Epithelial cell of esophagus (primary cell): ENCODE results near the gene SLC35F4.

Experiments used
- DNase-seq: peaks from one replicate; pipeline ENCODE4 v3.0.0; 2010; ENCODE audit warnings: low read depth
- H3K4me3 ChIP-seq: 2 replicates; pipeline ENCODE4 v1.5.1; 2011; ENCODE audit warnings: mild to moderate bottlenecking, low read length, control low read depth
- TF ChIP-seq, protein P1 (sequence below): IDR thresholded peaks from 2 replicates; pipeline ENCODE4 v1.5.1; 2011; ENCODE audit warnings: low read depth, mild to moderate bottlenecking, low read length, control low read depth, inconsistent platforms; ENCODE audit not compliant: insufficient read depth; ENCODE audit errors: missing control alignments

The SLC35F4 gene

DNA sequence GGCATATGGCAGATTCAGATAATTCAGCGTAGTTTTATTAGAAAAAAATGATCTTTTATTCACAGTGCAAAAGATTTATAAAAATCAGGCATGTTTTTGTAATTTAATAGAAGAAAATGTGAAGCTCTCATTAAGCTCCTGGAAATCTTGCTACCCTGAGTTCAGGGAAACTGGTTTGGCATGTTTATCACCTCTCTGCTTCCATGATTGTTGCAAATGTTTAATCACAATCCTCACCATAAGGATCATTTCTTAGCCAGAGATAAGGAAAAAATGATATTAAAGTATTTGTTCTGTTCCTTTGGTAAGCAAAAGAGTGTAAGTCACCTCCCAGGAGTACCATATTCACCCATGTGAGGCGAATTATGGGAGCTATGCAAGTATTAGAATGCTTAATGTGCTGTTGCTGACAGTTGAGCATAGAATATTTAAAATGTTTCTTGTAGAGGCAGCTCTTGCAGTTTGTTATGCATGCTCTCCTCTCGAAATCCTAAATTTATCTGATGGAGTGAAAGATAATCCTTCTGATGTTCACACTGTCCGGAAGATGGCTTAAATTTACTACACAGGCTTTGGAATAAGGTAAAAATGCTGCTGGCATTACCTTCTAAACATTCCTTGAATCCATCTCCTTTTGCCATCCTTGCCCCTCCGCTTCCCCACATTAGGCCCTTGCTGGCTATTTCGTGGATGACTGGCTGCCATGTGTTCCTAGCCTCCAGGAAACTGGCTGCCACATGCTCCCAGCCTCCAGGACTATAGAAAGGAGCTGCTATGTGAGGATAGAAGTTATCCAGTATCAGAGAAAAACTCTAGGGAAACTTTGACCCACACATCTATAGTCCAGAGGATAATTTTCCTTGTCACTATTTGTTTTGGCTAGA is 256.5 kb downstream of the SLC35F4 start:
- TF ChIP-seq, protein P1, sequence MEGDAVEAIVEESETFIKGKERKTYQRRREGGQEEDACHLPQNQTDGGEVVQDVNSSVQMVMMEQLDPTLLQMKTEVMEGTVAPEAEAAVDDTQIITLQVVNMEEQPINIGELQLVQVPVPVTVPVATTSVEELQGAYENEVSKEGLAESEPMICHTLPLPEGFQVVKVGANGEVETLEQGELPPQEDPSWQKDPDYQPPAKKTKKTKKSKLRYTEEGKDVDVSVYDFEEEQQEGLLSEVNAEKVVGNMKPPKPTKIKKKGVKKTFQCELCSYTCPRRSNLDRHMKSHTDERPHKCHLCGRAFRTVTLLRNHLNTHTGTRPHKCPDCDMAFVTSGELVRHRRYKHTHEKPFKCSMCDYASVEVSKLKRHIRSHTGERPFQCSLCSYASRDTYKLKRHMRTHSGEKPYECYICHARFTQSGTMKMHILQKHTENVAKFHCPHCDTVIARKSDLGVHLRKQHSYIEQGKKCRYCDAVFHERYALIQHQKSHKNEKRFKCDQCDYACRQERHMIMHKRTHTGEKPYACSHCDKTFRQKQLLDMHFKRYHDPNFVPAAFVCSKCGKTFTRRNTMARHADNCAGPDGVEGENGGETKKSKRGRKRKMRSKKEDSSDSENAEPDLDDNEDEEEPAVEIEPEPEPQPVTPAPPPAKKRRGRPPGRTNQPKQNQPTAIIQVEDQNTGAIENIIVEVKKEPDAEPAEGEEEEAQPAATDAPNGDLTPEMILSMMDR: no peak
- no peak overlapping the region for H3K4me3 ChIP-seq
- no peak for DNase-seq

DNA sequence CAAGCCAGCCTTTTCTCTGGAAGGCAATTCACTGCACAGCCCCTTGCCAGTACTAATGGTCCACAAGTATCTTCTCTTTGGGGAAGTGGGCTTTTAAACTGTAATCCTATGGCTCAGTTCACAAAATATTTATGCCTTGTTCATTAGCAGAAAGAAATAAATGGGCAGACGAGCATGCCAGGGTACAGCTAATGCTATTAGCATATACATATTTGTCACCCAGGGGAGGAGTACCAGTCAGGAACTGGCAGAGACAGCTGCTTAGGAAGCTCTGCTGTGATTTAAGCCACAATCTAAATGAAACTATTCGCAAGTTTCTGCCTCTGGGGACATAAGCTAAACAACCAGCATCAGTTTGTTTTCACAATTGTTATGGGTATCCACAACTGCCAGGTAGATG is 258.8 kb downstream of the SLC35F4 start:
- TF ChIP-seq, protein P1: no peak
- DNase-seq: no peak
- H3K4me3 ChIP-seq: no peak overlapping the region

DNA sequence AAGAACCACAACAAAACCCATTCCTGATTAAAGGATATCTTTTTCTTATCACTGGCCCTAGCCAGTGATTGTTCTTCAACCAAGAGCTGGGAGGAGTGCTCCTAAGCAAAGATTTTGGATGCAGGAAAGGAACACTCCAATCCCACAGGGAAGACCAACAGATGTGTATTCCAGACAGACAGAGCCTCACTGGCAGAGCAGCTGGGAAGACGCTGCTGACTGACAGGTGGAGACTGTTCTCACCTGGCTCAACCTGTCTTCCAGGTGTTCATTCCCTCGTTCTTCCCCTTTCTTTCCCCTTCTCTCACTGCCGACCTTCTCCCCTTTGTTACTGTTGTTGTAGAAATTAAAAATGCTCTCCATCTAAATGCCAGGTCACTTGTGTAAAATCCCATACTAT is 282.5 kb downstream of the SLC35F4 start:
- H3K4me3 ChIP-seq: no peak overlapping the region
- no peak for DNase-seq
- TF ChIP-seq, protein P1: no peak

DNA sequence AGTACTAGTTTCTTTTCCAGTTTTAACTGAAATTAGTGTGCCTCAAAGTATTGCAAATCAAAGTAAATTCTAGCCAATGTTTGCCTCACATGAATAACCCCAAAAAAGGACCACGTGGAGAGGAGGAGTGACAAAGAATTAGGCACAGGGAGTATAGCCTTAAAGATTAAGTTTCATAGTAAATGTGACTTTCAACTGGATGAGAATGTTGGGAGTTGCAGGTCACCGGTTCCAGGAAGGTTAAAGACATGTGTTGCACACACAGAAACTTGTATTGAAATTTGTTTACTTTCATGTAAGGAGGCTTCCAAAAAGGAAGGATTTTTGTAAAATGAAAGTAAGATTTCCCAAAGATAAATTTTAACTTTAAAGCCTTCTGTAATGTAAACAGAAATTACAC is 283.1 kb downstream of the SLC35F4 start:
- no peak for DNase-seq
- TF ChIP-seq, protein P1: no peak
- no peak overlapping the region for H3K4me3 ChIP-seq

DNA sequence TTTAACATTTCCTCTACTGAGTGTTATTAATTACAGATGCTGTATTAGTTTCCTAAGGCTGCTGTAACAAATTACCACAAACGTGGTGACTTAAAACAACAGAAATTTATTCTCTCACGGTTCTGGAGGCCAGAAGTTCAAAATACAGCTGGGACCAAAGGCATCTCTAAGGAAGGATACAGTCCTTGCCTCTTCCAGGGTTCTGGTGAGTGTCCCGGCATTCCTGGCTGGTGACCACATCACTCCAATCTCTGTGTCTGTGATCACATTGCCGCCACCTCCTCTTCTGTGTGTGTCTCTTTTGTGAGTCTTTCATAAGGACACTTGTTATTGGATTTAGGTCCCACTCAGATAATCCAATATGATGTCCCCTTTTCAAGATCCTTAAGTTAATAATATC is 287.1 kb downstream of the SLC35F4 start:
- TF ChIP-seq, protein P1: no peak
- H3K4me3 ChIP-seq: no peak overlapping the region
- DNase-seq: no peak

DNA sequence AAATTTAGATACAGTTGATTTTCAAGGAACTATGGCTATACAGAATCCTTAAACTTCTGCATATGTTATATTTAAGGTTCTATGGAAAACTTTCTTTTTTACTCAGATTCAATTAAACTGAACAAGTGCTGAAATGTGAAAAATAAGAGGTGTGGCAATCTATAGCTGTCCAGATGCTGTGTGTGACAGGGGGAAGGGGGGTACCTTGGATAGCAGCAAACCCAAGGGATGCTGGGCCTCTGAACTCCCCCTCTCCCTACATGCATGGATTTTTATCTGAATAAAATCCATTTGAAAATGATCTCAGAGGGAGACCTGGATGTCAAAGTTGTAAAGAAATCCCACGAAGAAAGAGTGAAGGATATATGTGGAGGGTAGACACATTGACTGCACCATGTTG is 289.4 kb downstream of the SLC35F4 start:
- DNase-seq: no peak
- no peak overlapping the region for H3K4me3 ChIP-seq
- TF ChIP-seq, protein P1: no peak

DNA sequence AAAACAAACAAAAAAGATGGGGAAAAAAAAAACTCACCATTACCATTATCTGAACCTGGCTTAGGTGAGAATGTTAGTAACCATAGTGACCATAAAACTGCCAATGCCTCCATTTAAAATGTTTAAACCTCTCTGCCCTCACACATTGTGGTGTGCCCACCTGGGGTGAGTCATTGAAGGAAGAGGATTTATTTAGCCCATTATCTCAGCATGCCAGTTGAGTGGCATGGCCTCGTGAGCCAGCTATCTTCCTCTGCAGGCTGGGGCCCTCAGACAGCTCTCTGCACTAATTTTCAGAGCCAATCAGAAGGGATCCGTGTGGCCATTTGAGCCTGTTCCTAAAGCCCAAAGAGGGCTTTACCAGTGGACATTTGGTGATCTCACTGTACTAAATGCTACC is 290.4 kb downstream of the SLC35F4 start:
- DNase-seq: no peak
- no peak overlapping the region for H3K4me3 ChIP-seq
- TF ChIP-seq, protein P1: no peak
